VCaP (cell line): ENCODE results near the gene C22orf39.

Source experiments
- H3K27ac ChIP-seq: fragments of 450-650 bp; 2 replicates; pipeline ENCODE4 v1.5.1; 2017
- CTCF ChIP-seq: fragments of 450-650 bp; conservative IDR thresholded peaks from 2 replicates; pipeline ENCODE4 v1.5.1; 2017; ENCODE audit warnings: mild to moderate bottlenecking, moderate library complexity

Gene C22orf39

GRCh38 chr22:19472233-19472632 lies 24.7 kb upstream of the C22orf39 start:
- no peak for TF ChIP-seq CTCF

GRCh38 chr22:19471572-19471971 lies 24.1 kb upstream of the C22orf39 start:
- TF ChIP-seq CTCF: no peak
- H3K27ac ChIP-seq: no peak overlapping the region

More at GRCh38 chr22:19472233-19472632, 24.7 kb upstream of the C22orf39 start:
- no peak overlapping the region for H3K27ac ChIP-seq

- no peak for TF ChIP-seq CTCF
- H3K27ac ChIP-seq: no peak overlapping the region
Measured at GRCh38 chr22:19470010-19470409, 22.5 kb upstream of the C22orf39 start.

- no peak overlapping the region for H3K27ac ChIP-seq
- no peak for TF ChIP-seq CTCF
Measured at GRCh38 chr22:19469421-19469820, 21.9 kb upstream of the C22orf39 start.

GRCh38 chr22:19467912-19468311 lies 20.4 kb upstream of the C22orf39 start:
- TF ChIP-seq CTCF: no peak
- no peak overlapping the region for H3K27ac ChIP-seq

GRCh38 chr22:19466848-19467752 lies 19.6 kb upstream of the C22orf39 start:
- TF ChIP-seq CTCF: no peak
- no peak overlapping the region for H3K27ac ChIP-seq

- no peak overlapping the region for H3K27ac ChIP-seq
- TF ChIP-seq CTCF: no peak
Measured at GRCh38 chr22:19466126-19466716, 18.7 kb upstream of the C22orf39 start.
